ENCODE data around the gene RALGPS1.

RALGPS1 gene

DNA sequence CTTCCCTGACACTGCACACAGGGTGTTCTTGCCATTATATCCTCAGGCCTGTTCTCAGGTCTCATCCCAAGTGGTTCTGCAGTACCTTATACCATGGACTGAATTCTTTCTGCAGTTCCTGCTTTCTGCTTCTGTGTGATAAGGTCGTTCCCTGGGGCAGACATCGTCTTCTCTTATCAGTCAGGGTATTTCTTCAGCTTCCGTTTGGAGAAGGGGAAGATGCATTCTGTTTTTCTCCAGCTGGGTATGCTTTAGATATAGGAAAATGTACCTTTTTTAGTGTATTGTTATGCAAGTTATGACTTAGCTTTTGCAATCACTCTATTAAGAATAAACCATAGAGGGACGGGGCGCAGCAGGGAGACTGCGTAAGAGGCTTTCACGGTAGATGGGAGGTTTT, 31.1 kb downstream of the RALGPS1 start:
- no peak overlapping the region for H3K27ac ChIP-seq (ENCODE audit: low read length)
- no peak for DNase-seq
- no peaks in the 10 kb centered on the region for H3K9me2 ChIP-seq (replicated peaks; ENCODE audit: insufficient read depth, low read length)
- H3K4me2 ChIP-seq (ENCODE audit: low read depth, low read length): no peak overlapping the region
- no peaks in the 10 kb centered on the region for H3K9me3 ChIP-seq (replicated peaks; ENCODE audit: insufficient read depth, low read length)
- H2AFZ ChIP-seq (ENCODE audit: low read length): no peak overlapping the region
- H3K4me3 ChIP-seq (ENCODE audit: low read length): no peak overlapping the region
- H3F3A ChIP-seq (ENCODE audit: insufficient read depth, low read length): no peaks in the 10 kb centered on the region
- peaks cover 5% of the 10 kb centered on the region for H3K4me1 ChIP-seq (ENCODE audit: low read length)
- H3K79me2 ChIP-seq (ENCODE audit: low read length): peaks cover 15% of the 10 kb centered on the region
- no peaks in the 10 kb centered on the region for H3K27me3 ChIP-seq (replicated peaks; ENCODE audit: insufficient read depth, low read length)
- H4K20me1 ChIP-seq (ENCODE audit: insufficient read depth, low read length): no peaks in the 10 kb centered on the region
- no peak overlapping the region for H3K9ac ChIP-seq (ENCODE audit: low read length)
- H3K36me3 ChIP-seq (replicated peaks; ENCODE audit: insufficient read depth, low read length): no peaks in the 10 kb centered on the region
- TF ChIP-seq, protein P1, sequence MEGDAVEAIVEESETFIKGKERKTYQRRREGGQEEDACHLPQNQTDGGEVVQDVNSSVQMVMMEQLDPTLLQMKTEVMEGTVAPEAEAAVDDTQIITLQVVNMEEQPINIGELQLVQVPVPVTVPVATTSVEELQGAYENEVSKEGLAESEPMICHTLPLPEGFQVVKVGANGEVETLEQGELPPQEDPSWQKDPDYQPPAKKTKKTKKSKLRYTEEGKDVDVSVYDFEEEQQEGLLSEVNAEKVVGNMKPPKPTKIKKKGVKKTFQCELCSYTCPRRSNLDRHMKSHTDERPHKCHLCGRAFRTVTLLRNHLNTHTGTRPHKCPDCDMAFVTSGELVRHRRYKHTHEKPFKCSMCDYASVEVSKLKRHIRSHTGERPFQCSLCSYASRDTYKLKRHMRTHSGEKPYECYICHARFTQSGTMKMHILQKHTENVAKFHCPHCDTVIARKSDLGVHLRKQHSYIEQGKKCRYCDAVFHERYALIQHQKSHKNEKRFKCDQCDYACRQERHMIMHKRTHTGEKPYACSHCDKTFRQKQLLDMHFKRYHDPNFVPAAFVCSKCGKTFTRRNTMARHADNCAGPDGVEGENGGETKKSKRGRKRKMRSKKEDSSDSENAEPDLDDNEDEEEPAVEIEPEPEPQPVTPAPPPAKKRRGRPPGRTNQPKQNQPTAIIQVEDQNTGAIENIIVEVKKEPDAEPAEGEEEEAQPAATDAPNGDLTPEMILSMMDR (IDR thresholded peaks at IDR 0.05; ENCODE audit: low read length): no peak
- TF ChIP-seq EZH2phosphoT487 (IDR thresholded peaks at IDR 0.05; ENCODE audit: low read length) (no peak), EZH2 (optimal IDR thresholded peaks at IDR 0.05; ENCODE audit: low read depth, low read length) (no peak)

DNA sequence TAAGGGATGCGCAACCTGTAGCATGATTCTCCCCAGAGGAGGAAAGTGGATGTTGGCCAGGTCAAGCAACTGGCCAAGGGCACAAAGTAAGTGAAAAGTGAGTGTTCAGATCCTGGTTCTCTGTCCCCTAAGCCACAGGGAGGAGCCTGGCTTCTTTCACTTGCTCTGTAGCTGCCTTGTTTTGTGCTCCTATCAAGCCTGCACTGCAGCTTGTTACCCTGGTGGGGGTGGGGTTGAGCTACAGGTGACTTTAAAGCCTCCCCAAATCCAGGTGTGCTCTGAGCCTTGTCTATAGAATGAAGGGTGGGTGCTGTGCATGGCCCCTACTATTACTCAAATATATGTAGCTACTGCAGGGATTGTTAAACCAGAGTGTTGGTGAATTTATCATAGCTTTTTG, 32.9 kb downstream of the RALGPS1 start:
- DNase-seq: peak; percentile 73
- H3K9ac ChIP-seq (ENCODE audit: low read length): no peak overlapping the region
- no peaks in the 10 kb centered on the region for H3K36me3 ChIP-seq (replicated peaks; ENCODE audit: insufficient read depth, low read length)
- no peaks in the 10 kb centered on the region for H3F3A ChIP-seq (ENCODE audit: insufficient read depth, low read length)
- peaks cover 5% of the 10 kb centered on the region for H3K4me1 ChIP-seq (ENCODE audit: low read length)
- peaks cover 9% of the 10 kb centered on the region; the same call in 1 of the 2 replicates for H3K79me2 ChIP-seq (ENCODE audit: low read length)
- no peaks in the 10 kb centered on the region for H3K9me3 ChIP-seq (replicated peaks; ENCODE audit: insufficient read depth, low read length)
- H3K9me2 ChIP-seq (replicated peaks; ENCODE audit: insufficient read depth, low read length): no peaks in the 10 kb centered on the region
- no peak overlapping the region for H3K27ac ChIP-seq (ENCODE audit: low read length)
- no peaks in the 10 kb centered on the region for H3K27me3 ChIP-seq (replicated peaks; ENCODE audit: insufficient read depth, low read length)
- TF ChIP-seq EZH2phosphoT487 (IDR thresholded peaks at IDR 0.05; ENCODE audit: low read length) (no peak), EZH2 (optimal IDR thresholded peaks at IDR 0.05; ENCODE audit: low read depth, low read length) (no peak)
- TF ChIP-seq, protein P1 (IDR thresholded peaks at IDR 0.05; ENCODE audit: low read length): peak; percentile 55
- H4K20me1 ChIP-seq (ENCODE audit: insufficient read depth, low read length): no peaks in the 10 kb centered on the region
- H3K4me3 ChIP-seq (ENCODE audit: low read length): no peak overlapping the region
- no peak overlapping the region for H2AFZ ChIP-seq (ENCODE audit: low read length)
- no peak overlapping the region for H3K4me2 ChIP-seq (ENCODE audit: low read depth, low read length)

DNA sequence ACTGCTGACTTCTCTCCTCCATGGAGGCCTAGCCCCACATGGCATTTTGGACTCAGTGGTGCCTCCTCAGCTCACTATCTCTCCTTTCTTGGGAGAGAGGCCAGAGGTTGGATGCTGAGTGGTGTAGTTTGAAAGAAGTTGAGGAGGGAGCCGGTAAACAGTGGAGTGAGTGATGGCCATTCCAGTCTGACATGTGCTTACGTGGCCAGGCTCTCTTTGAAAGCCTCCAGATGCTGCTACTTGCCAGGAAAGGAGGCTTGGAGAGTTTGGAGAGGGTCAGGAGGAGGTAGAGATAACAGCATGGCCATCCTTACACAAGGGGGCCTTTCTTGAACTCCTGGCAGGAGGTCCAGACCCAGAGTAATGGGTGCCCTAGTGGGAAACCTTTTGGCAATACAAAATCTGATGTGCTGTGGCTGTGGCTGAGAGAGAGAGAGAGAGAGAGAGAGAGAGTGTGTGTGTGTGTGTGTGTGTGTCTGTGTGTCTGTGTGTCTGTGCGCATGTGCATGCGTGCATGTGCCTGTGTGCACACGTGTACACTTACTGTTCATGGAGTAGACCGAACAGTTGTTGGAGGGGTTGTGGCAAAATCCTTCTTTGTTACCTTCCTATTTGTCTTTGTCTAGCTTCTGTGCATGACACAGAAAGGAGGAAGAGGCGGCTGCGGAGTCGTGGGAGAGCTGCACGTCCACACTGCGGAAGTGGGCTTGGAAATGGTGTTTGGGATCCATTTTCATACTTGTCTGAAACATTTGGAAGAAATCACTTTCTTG, 37.8 kb downstream of the RALGPS1 start:
- 0 out of 2 replicates have a peak, but pooled peaks cover 3% of the 10 kb centered on the region for H3K79me2 ChIP-seq (ENCODE audit: low read length)
- no peak for DNase-seq
- H3K4me2 ChIP-seq (ENCODE audit: low read depth, low read length): no peak overlapping the region
- no peaks in the 10 kb centered on the region for H3K36me3 ChIP-seq (replicated peaks; ENCODE audit: insufficient read depth, low read length)
- H3K4me3 ChIP-seq (ENCODE audit: low read length): no peak overlapping the region
- H4K20me1 ChIP-seq (ENCODE audit: insufficient read depth, low read length): no peaks in the 10 kb centered on the region
- no peaks in the 10 kb centered on the region for H3K27me3 ChIP-seq (replicated peaks; ENCODE audit: insufficient read depth, low read length)
- H3K9ac ChIP-seq (ENCODE audit: low read length): no peak overlapping the region
- H3K27ac ChIP-seq (ENCODE audit: low read length): no peak overlapping the region
- no peaks in the 10 kb centered on the region for H3K9me3 ChIP-seq (replicated peaks; ENCODE audit: insufficient read depth, low read length)
- H3F3A ChIP-seq (ENCODE audit: insufficient read depth, low read length): no peaks in the 10 kb centered on the region
- TF ChIP-seq, protein P1 (IDR thresholded peaks at IDR 0.05; ENCODE audit: low read length): no peak
- TF ChIP-seq EZH2phosphoT487 (IDR thresholded peaks at IDR 0.05; ENCODE audit: low read length) (no peak), EZH2 (optimal IDR thresholded peaks at IDR 0.05; ENCODE audit: low read depth, low read length) (no peak)
- peaks cover 1% of the 10 kb centered on the region for H3K4me1 ChIP-seq (ENCODE audit: low read length)
- H3K9me2 ChIP-seq (replicated peaks; ENCODE audit: insufficient read depth, low read length): no peaks in the 10 kb centered on the region
- no peak overlapping the region for H2AFZ ChIP-seq (ENCODE audit: low read length)
